B cell (primary cell): ENCODE measurements around the gene FNDC11. TPM values are rescaled to one million over a fixed set of nuclear protein-coding genes. Genes with fewer than 3 reads are reported as not detected.

Experiments used
- ATAC-seq: fragments of 200-7000 bp; cut with Tn5 transposase; one replicate; pipeline ENCODE4 v1.10.0; 2021; ENCODE audit warnings: low read depth, mild to moderate bottlenecking, moderate number of reproducible peaks, moderate library complexity
- CTCF ChIA-PET: fragments of 350-600 bp; sonication (Branson Sonifier 250); formaldehyde crosslinking; loops from one replicate; lab custom pipeline; 2021; ENCODE audit warnings: antibody characterized with exemption, inconsistent platforms; lab: Charles Lee
- POLR2A ChIA-PET: fragments of 350-600 bp; sonication (Branson Sonifier 250); formaldehyde crosslinking; loops from one replicate; lab custom pipeline; 2021; ENCODE audit warnings: antibody characterized with exemption; lab: Charles Lee
- DNase-seq: peaks from one replicate; pipeline ENCODE4 v3.0.0; 2013
- H2AFZ ChIP-seq: 2 replicates; pipeline ENCODE4 v1.6.1; 2012; ENCODE audit warnings: mild to moderate bottlenecking, low read depth, low read length; ENCODE audit not compliant: insufficient read depth, poor library complexity, severe bottlenecking
- H3K27ac ChIP-seq, 2 donors: 1 replicate in 1 of 2; 2 replicates in 1 of 2; pipeline ENCODE4 v1.5.1; 2012 to 2013; ENCODE audit warnings: low read length in 2 of 2, mild to moderate bottlenecking in 2 of 2, moderate library complexity in 1 of 2
- H3K27me3 ChIP-seq, 4 experiments: fragments of 200-600 bp in 1 of 4; sonication (generic) in 1 of 4; replicated peaks in 1 of 4; 1 replicate in 2 of 4; 2 replicates in 2 of 4; pipeline versions ENCODE4 v1.6.1 to v1.7.0; 2013 to 2016; ENCODE audit warnings: low read length in 3 of 4, mild to moderate bottlenecking in 2 of 4, mixed read lengths in 1 of 4, moderate library complexity in 1 of 4; ENCODE audit not compliant: insufficient read depth in 4 of 4, control insufficient read depth in 3 of 4; ENCODE audit errors: control extremely low read depth in 1 of 4
- H3K36me3 ChIP-seq, 2 experiments: replicated peaks in 1 of 2; 1 replicate in 1 of 2; 2 replicates in 1 of 2; pipeline versions ENCODE4 v1.6.1 to v1.7.1; 2013; ENCODE audit warnings: low read length in 1 of 2; ENCODE audit not compliant: insufficient read depth in 2 of 2, control insufficient read depth in 1 of 2; ENCODE audit errors: control extremely low read depth in 1 of 2, extremely low read depth in 1 of 2
- H3K4me1 ChIP-seq, 2 donors: fragments of 200-600 bp in 1 of 2; sonication (generic) in 1 of 2; 1 replicate in 1 of 2; 2 replicates in 1 of 2; pipeline versions ENCODE4 v1.5.1 to v1.6.1; 2013 to 2017; ENCODE audit warnings: low read length in 2 of 2; ENCODE audit not compliant: control insufficient read depth in 2 of 2, insufficient read depth in 2 of 2
- H3K4me2 ChIP-seq: replicated peaks from 2 replicates; pipeline ENCODE3; 2012; ENCODE audit warnings: mild to moderate bottlenecking, low read depth, low read length; ENCODE audit not compliant: poor library complexity, severe bottlenecking
- H3K4me3 ChIP-seq, 5 experiments: fragments of 200-600 bp in 1 of 5; sonication (generic) in 1 of 5; 1 replicate in 3 of 5; 2 replicates in 2 of 5; pipeline versions ENCODE4 v1.5.1 to v1.7.0; 2011 to 2016; ENCODE audit warnings: low read length in 4 of 5, mild to moderate bottlenecking in 4 of 5, low read depth in 2 of 5, control low read depth in 1 of 5, moderate library complexity in 1 of 5; ENCODE audit not compliant: insufficient read depth in 1 of 5; ENCODE audit errors: control extremely low read depth in 1 of 5, extremely low read depth in 1 of 5
- H3K79me2 ChIP-seq: fragments of 200-600 bp; sonication (generic); one replicate; pipeline ENCODE4 v1.6.0; 2016; ENCODE audit warnings: low read length; ENCODE audit not compliant: control insufficient read depth, insufficient read depth
- H3K9ac ChIP-seq: fragments of 200-600 bp; sonication (generic); 2 replicates; pipeline ENCODE4 v1.6.1; 2017; ENCODE audit warnings: mild to moderate bottlenecking, low read length, moderate library complexity
- H3K9me3 ChIP-seq, 3 donors: one replicate each; pipeline versions ENCODE4 v1.6.1 to v1.7.1; 2013; ENCODE audit warnings: low read length in 2 of 3; ENCODE audit not compliant: control insufficient read depth in 2 of 3, insufficient read depth in 1 of 3; ENCODE audit errors: control extremely low read depth in 1 of 3
- H4K20me1 ChIP-seq: 2 replicates; pipeline ENCODE4 v1.6.0; 2012; ENCODE audit warnings: mild to moderate bottlenecking, low read length; ENCODE audit not compliant: insufficient read depth, control insufficient read depth, poor library complexity, severe bottlenecking
- H3K27ac Mint-ChIP-seq: one replicate; pipeline ENCODE4 v1.8.0; 2021; ENCODE audit warnings: mixed read lengths
- H3K27me3 Mint-ChIP-seq: one replicate; pipeline ENCODE4 v1.8.0; 2021; ENCODE audit warnings: mixed read lengths
- H3K4me1 Mint-ChIP-seq: one replicate; pipeline ENCODE4 v1.8.0; 2021; ENCODE audit warnings: mixed read lengths
- H3K4me3 Mint-ChIP-seq: one replicate; pipeline ENCODE4 v1.8.0; 2021; ENCODE audit warnings: mixed read lengths
- H3K9me3 Mint-ChIP-seq: one replicate; pipeline ENCODE4 v1.8.0; 2022; ENCODE audit warnings: mixed read lengths; ENCODE audit not compliant: insufficient read depth
- EZH2 ChIP-seq: IDR thresholded peaks from 2 replicates; pipeline ENCODE4 v1.6.1; 2012; ENCODE audit warnings: borderline replicate concordance, low read depth, mild to moderate bottlenecking, moderate library complexity, low read length; ENCODE audit not compliant: insufficient read depth, poor library complexity, severe bottlenecking
- WGBS: methylation state at CpG from one replicate; pipeline ENCODE4 v1.1.5; 2013; ENCODE audit warnings: missing lambda C conversion rate; ENCODE audit not compliant: insufficient coverage; 5-methylcytosine and 5-hydroxymethylcytosine counted together
- intact Hi-C: fragments of 100-400 bp; cut with micrococcal nuclease; formaldehyde crosslinking; loops from one replicate; pipeline ENCODE4 v1.10.0; 2022
- polyA plus RNA-seq: library from polyadenylated mRNA; depleted of rRNA; stranded (reverse); fragments of >200 nt; gene quantifications from 2 replicates; pipeline ENCODE4 v1.2.3, GENCODE V29; 2012
- total RNA-seq, 2 donors: library from RNA; stranded (reverse); fragments of 120-200 nt in 1 of 2; gene quantifications; 1 replicate in 1 of 2; 2 replicates in 1 of 2; pipeline versions ENCODE4 v1.2.3 to v1.2.4, GENCODE V29; 2013 to 2022
- TF ChIP-seq, protein P1 (sequence below): fragments of 200-600 bp; IDR thresholded peaks from one replicate; pipeline ENCODE4 v1.8.0; 2022; ENCODE audit warnings: antibody characterized with exemption, mild to moderate bottlenecking

The FNDC11 gene
- total and polyA plus RNA-seq, 2 donors (not counting 1 experiment from before 2014, with no cell fraction given) = 3.8 to 34.2 TPM

DNA sequence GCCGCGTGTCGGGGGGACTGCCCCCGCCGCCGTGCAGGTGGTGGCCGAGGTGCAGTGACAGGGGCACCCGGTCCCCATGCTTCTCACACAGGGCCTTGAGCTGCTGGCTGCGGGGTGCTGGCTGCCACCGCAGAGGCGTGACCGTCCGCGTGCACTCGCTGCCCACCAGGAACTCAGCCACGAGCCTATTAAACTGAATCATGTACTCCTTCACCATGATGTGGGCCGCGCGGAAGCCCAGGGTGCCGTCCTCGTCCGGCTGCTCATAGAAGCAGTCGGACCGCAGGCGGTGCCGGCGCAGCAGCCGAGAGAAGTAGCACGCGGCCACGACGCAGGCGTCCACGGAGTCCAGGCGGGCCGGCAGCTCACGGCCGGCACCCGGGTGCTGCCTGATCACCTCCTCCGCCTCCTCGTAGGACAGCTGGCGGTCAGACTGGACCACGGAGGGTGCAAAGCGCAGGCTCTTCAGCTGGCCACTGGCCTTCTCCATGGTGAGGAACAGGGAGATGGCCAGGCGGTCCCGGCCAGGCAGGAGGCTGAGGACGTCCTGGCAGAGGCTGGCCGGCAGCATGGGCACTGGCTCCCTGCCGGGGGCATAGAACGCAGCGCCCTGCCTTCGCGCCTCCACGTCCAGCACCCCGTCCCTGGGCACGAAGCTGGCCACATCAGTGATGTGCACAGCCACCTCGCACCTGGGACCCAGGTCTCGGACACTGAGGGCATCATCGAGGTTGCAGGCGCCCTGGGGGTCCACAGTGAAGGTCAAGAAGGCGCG lies 10.3 kb downstream of the FNDC11 start:
- Histone ChIP-seq H3K9me3 (peaks cover 0 to 9% (median 0%) of the 10 kb centered on the region in 3 donors), H3K27me3 (no peaks in the 10 kb centered on the region), H3K9ac (no peak overlapping the region), H3K4me3 (no peak overlapping the region), H4K20me1 (peaks cover 94% of the 10 kb centered on the region), H3K36me3 (peaks cover 0 to 59% of the 10 kb centered on the region in 2 experiments), H2AFZ (no peak overlapping the region), H3K4me2 (no peak overlapping the region), H3K4me1 (peaks cover 26 to 34% of the 10 kb centered on the region in 2 donors), H3K79me2 (peaks cover 7% of the 10 kb centered on the region), H3K27ac (no peak overlapping the region)
- DNase-seq = no peak
- H3K27ac Mint-ChIP-seq = no peak overlapping the region
- no peaks in the 10 kb centered on the region for H3K9me3 Mint-ChIP-seq
- no peak for ATAC-seq
- WGBS = 97% methylated on average over 61 of the region's 62 CpGs
- peaks cover 27% of the 10 kb centered on the region for H3K4me1 Mint-ChIP-seq
- ChIA-PET CTCF (no interaction called here), POLR2A (interaction anchor here (1.6 kb wide), 2 partner anchors 9 to 11 kb away, joined by 3 to 4 read pairs; no protein-coding TSS in a partner anchor)
- TF ChIP-seq, protein P1, sequence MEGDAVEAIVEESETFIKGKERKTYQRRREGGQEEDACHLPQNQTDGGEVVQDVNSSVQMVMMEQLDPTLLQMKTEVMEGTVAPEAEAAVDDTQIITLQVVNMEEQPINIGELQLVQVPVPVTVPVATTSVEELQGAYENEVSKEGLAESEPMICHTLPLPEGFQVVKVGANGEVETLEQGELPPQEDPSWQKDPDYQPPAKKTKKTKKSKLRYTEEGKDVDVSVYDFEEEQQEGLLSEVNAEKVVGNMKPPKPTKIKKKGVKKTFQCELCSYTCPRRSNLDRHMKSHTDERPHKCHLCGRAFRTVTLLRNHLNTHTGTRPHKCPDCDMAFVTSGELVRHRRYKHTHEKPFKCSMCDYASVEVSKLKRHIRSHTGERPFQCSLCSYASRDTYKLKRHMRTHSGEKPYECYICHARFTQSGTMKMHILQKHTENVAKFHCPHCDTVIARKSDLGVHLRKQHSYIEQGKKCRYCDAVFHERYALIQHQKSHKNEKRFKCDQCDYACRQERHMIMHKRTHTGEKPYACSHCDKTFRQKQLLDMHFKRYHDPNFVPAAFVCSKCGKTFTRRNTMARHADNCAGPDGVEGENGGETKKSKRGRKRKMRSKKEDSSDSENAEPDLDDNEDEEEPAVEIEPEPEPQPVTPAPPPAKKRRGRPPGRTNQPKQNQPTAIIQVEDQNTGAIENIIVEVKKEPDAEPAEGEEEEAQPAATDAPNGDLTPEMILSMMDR = no peak
- no peak for TF ChIP-seq EZH2
- no peak overlapping the region for H3K4me3 Mint-ChIP-seq
- intact Hi-C loops = no loop called here
- H3K27me3 Mint-ChIP-seq = no peaks in the 10 kb centered on the region

DNA sequence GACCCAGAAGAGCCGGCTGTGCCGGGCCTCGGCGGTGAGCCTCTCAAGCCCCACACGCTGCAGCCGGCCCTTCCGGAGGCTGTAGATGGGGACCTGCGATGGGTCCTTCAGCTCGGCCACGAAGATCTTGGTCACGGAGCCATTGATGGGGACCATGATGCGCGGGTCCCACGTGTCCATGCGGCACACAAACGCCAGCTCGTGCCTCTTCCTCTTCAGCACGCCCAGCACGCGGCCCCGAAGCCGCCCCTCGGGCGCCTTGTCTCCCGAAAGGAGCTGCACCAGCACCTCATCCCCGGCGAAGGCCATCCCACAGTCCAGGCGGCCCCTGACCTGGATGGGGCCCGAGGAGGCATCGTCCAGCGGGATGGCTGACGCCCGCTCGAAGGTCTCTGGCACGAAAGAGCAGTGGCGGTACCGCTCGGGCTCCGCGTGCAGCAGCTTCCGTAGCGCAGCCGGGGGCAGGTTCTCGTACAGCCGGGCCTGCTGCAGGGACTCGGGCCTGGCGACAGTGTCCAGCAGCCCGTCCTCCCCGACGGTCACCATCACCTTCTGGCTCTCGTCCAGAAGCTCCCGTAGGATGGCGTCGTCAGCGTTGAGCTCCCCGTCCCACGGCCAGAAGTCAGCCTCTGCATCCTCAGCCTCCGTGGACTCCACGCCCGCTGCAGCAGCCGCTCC lies 11.2 kb downstream of the FNDC11 start:
- TF ChIP-seq, protein P1 = no peak
- no peak for TF ChIP-seq EZH2
- no peak overlapping the region for H3K4me3 ChIP-seq
- no peak overlapping the region for H2AFZ ChIP-seq
- POLR2A ChIA-PET = interaction anchor here (0.6 to 1.6 kb wide), 2 partner anchors 10 to 23 kb away, joined by 3 to 5 read pairs; no protein-coding TSS in a partner anchor
- H3K27me3 ChIP-seq = no peaks in the 10 kb centered on the region
- CTCF ChIA-PET = interaction anchor here (3.7 kb wide), 1 partner anchor 27 kb away, joined by 17 read pairs; the partner anchor contains the start of gene PTK6
- no peak overlapping the region for H3K27ac ChIP-seq
- no peaks in the 10 kb centered on the region for H3K27me3 Mint-ChIP-seq
- 98% methylated on average over 58 of the region's 61 CpGs for WGBS
- H3K9me3 ChIP-seq = peaks cover 0 to 9% (median 0%) of the 10 kb centered on the region in 3 donors
- no peak overlapping the region for H3K4me2 ChIP-seq
- peaks cover 7% of the 10 kb centered on the region for H3K79me2 ChIP-seq
- no peak overlapping the region for H3K4me3 Mint-ChIP-seq
- DNase-seq = no peak
- H4K20me1 ChIP-seq = peaks cover 94% of the 10 kb centered on the region
- peaks cover 34 to 43% of the 10 kb centered on the region in 2 donors for H3K4me1 ChIP-seq
- H3K9me3 Mint-ChIP-seq = no peaks in the 10 kb centered on the region
- no peak overlapping the region for H3K9ac ChIP-seq
- peaks cover 0 to 54% of the 10 kb centered on the region in 2 experiments for H3K36me3 ChIP-seq
- intact Hi-C loops = no loop called here
- no peak overlapping the region for H3K27ac Mint-ChIP-seq
- ATAC-seq = no peak
- H3K4me1 Mint-ChIP-seq = peaks cover 31% of the 10 kb centered on the region
